GM12878 (cell line): Measurements from ENCODE around the gene THRB. TPM values are rescaled to one million over a fixed set of nuclear protein-coding genes. Genes with fewer than 3 reads are reported as not detected.

Experiments used
- ATAC-seq: fragments of 200-7000 bp; cut with Tn5 transposase; 3 replicates; pipeline ENCODE4 v1.9.1; 2020; ENCODE audit warnings: mild to moderate bottlenecking, moderate library complexity
- BruUV-seq: library from RNA; stranded (reverse); fragments of 400-500 nt; replicated peaks from 2 replicates; lab custom pipeline; 2021; lab: Mats Ljungman, UMichigan
- CTCF ChIA-PET: fragments of 300-600 bp; sonication (Branson Sonifier 250); formaldehyde crosslinking; extraction: SDS; loops from one replicate; lab custom pipeline; 2021; ENCODE audit warnings: inconsistent platforms; lab: Yijun Ruan, JAX
- POLR2A ChIA-PET: fragments of 350-600 bp; formaldehyde crosslinking; extraction: SDS; loops from one replicate; lab custom pipeline; 2021; ENCODE audit warnings: inconsistent platforms; lab: Charles Lee
- RAD21 ChIA-PET: fragments of 300-600 bp; sonication (Branson Sonifier 250); formaldehyde crosslinking; loops from one replicate; lab custom pipeline; 2023; ENCODE audit warnings: antibody characterized with exemption; ENCODE audit not compliant: unreplicated experiment; lab: Charles Lee
- SMC1A ChIA-PET: fragments of 300-600 bp; sonication (Branson Sonifier 250); formaldehyde crosslinking; loops from one replicate; lab custom pipeline; 2023; ENCODE audit not compliant: unreplicated experiment, uncharacterized antibody; lab: Charles Lee
- DNase-seq: peaks from one replicate; pipeline ENCODE4 v3.0.0-alpha.2; 2011; ENCODE audit warnings: low read depth, low spot score
- FAIRE-seq: peaks from 3 replicates; lab custom pipeline; 2011; peaks lifted over from hg19 to GRCh38; lab: Jason Lieb, UNC
- H2AFZ ChIP-seq: 2 replicates; pipeline ENCODE4 v1.6.0; 2011; ENCODE audit warnings: low read depth, low read length, control low read depth; ENCODE audit not compliant: control insufficient read depth
- H3K27ac ChIP-seq: 2 replicates; pipeline ENCODE4 v1.5.1; 2011; ENCODE audit warnings: control low read depth; ENCODE audit not compliant: control insufficient read depth, insufficient read depth
- H3K27me3 ChIP-seq, 2 experiments: replicated peaks in 1 of 2; 2 replicates each; pipeline versions ENCODE4 v1.6.0 to v1.6.1; 2011; ENCODE audit warnings: low read length in 1 of 2; ENCODE audit not compliant: control insufficient read depth in 2 of 2, insufficient read depth in 2 of 2
- H3K36me3 ChIP-seq, 2 experiments: 2 replicates each; pipeline ENCODE4 v1.5.1; 2011; ENCODE audit warnings: low read length in 1 of 2; ENCODE audit not compliant: control insufficient read depth in 2 of 2, insufficient read depth in 2 of 2
- H3K4me1 ChIP-seq: 2 replicates; pipeline ENCODE4 v1.6.1; 2011; ENCODE audit warnings: mild to moderate bottlenecking, low read length, moderate library complexity, mixed read lengths; ENCODE audit not compliant: control insufficient read depth, insufficient read depth
- H3K4me2 ChIP-seq: 2 replicates; pipeline ENCODE4 v1.6.0; 2011; ENCODE audit warnings: control low read depth; ENCODE audit not compliant: control insufficient read depth, insufficient read depth
- H3K4me3 ChIP-seq: fragments of 200-600 bp; sonication (generic); 2 replicates; pipeline ENCODE4 v1.5.1; 2016
- H3K79me2 ChIP-seq: 2 replicates; pipeline ENCODE4 v1.6.0; 2011; ENCODE audit warnings: low read length; ENCODE audit not compliant: control insufficient read depth, insufficient read depth
- H3K9ac ChIP-seq: 2 replicates; pipeline ENCODE4 v1.8.0; 2011; ENCODE audit warnings: low read length, control low read depth, mixed read lengths; ENCODE audit not compliant: control insufficient read depth, insufficient read depth
- H3K9me3 ChIP-seq: replicated peaks from 3 replicates; pipeline ENCODE4 v1.5.1; 2011; ENCODE audit warnings: mild to moderate bottlenecking, low read length; ENCODE audit not compliant: control insufficient read depth, insufficient read depth
- H4K20me1 ChIP-seq: 2 replicates; pipeline ENCODE4 v1.6.0; 2011; ENCODE audit not compliant: control insufficient read depth, insufficient read depth
- MEF2B ChIP-seq: fragments of 450-650 bp; IDR thresholded peaks from 2 replicates; pipeline ENCODE4 v1.6.1; 2018; ENCODE audit warnings: mild to moderate bottlenecking, moderate library complexity; ENCODE audit not compliant: partially characterized antibody, poor library complexity, severe bottlenecking
- PAX8 ChIP-seq: fragments of 450-650 bp; IDR thresholded peaks from 2 replicates; pipeline ENCODE4 v1.6.1; 2017; ENCODE audit warnings: mild to moderate bottlenecking, moderate library complexity
- POU2F2 ChIP-seq: IDR thresholded peaks from 3 replicates; pipeline ENCODE4 v1.6.1; 2011; ENCODE audit warnings: low read depth, mild to moderate bottlenecking, low read length, borderline replicate concordance
- SIX5 ChIP-seq: IDR thresholded peaks from 2 replicates; pipeline ENCODE4 v1.6.1; 2011; ENCODE audit warnings: mild to moderate bottlenecking, low read depth, low read length, moderate library complexity; ENCODE audit not compliant: severe bottlenecking
- TAF1 ChIP-seq: IDR thresholded peaks from 2 replicates; pipeline ENCODE4 v1.6.1; 2011; ENCODE audit warnings: mild to moderate bottlenecking, low read depth, low read length, borderline replicate concordance
- WGBS: methylation state at CpG from one replicate; pipeline ENCODE4 v1.1.6; 2016; ENCODE audit warnings: low lambda C conversion rate; ENCODE audit not compliant: insufficient replicate concordance, insufficient coverage; ENCODE audit errors: missing lambda C conversion rate; 5-methylcytosine and 5-hydroxymethylcytosine counted together
- in situ Hi-C: fragments of 300-500 bp; cut with MboI; formaldehyde crosslinking; loops from 9 replicates; pipeline ENCODE4 v1.14.3; 2018; ENCODE audit warnings: mixed read lengths
- intact Hi-C: fragments of 100-400 bp; cut with micrococcal nuclease; formaldehyde crosslinking; loops from one replicate; pipeline ENCODE4 v1.14.2; 2022; ENCODE audit not compliant: unreplicated experiment
- polyA plus RNA-seq, 11 experiments: library from polyadenylated mRNA; depleted of rRNA in 4 of 11; unstranded in 6 of 11; stranded (reverse) in 5 of 11; fragments of >200 nt; fragmentation: Nextera tagmentation in 4 of 11; fragmentation: Illumina TruSeq in 1 of 11; extraction: Ambion mirVana in 4 of 11; extraction: Trizol in 1 of 11; gene quantifications; 1 replicate in 1 of 11; 2 replicates in 10 of 11; pipeline versions ENCODE4 v1.2.1 to v1.2.3, GENCODE V29; 2011 to 2016; ENCODE audit warnings: inconsistent platforms in 2 of 11, missing spikeins in 2 of 11, low read depth in 1 of 11
- total RNA-seq, 4 experiments: library from RNA; depleted of rRNA in 3 of 4; stranded (reverse); fragments of >200 nt in 3 of 4; fragmentation: Illumina TruSeq in 1 of 4; extraction: Trizol in 1 of 4; gene quantifications; 2 replicates each; pipeline versions ENCODE4 v1.2.1 to v1.2.3, GENCODE V29; 2013 to 2021
- TF ChIP-seq, protein P1 (sequence below): fragments of 450-650 bp; IDR thresholded peaks from 2 replicates; pipeline ENCODE4 v1.6.1; 2016; ENCODE audit warnings: mild to moderate bottlenecking, moderate library complexity, borderline replicate concordance

THRB gene
- total and polyA plus RNA-seq, 10 of the 15 experiments (the other 5 are each of a cell fraction or from before 2014, with no cell fraction given): 0.05 TPM; not detected in 9

DNA sequence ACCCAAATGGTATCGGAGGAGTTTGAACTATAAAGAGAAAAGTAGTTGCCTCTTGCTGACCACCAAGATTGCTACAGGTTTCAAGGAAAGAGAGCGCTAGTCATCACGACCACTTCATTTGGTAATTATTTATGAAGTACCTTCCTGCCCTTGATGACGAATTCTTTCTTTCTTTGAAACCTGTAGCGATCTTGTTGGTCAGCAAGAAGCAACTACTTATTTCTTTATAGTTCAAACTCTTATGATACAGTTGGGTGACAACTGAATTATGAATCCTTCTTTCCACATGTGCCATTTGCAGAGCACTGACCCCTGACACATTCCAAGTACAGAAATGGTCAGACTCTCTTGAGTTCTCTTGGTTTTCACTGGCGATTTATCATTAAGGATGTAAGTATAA lies 46.8 kb downstream of the THRB start:
- H3K9ac ChIP-seq: no peak overlapping the region
- no peaks in the 10 kb centered on the region for H3K4me1 ChIP-seq
- FAIRE-seq (no peak), DNase-seq (no peak), ATAC-seq (no peak)
- no peaks in the 10 kb centered on the region; a peak in 1 of 4 replicates for H3K27me3 ChIP-seq
- POLR2A ChIA-PET: no interaction called here
- H3K4me3 ChIP-seq: no peak overlapping the region
- H3K79me2 ChIP-seq: no peaks in the 10 kb centered on the region
- in situ Hi-C loops: no loop called here
- no peak overlapping the region for H3K4me2 ChIP-seq
- TF ChIP-seq POU2F2: no peak
- TF ChIP-seq, protein P1, sequence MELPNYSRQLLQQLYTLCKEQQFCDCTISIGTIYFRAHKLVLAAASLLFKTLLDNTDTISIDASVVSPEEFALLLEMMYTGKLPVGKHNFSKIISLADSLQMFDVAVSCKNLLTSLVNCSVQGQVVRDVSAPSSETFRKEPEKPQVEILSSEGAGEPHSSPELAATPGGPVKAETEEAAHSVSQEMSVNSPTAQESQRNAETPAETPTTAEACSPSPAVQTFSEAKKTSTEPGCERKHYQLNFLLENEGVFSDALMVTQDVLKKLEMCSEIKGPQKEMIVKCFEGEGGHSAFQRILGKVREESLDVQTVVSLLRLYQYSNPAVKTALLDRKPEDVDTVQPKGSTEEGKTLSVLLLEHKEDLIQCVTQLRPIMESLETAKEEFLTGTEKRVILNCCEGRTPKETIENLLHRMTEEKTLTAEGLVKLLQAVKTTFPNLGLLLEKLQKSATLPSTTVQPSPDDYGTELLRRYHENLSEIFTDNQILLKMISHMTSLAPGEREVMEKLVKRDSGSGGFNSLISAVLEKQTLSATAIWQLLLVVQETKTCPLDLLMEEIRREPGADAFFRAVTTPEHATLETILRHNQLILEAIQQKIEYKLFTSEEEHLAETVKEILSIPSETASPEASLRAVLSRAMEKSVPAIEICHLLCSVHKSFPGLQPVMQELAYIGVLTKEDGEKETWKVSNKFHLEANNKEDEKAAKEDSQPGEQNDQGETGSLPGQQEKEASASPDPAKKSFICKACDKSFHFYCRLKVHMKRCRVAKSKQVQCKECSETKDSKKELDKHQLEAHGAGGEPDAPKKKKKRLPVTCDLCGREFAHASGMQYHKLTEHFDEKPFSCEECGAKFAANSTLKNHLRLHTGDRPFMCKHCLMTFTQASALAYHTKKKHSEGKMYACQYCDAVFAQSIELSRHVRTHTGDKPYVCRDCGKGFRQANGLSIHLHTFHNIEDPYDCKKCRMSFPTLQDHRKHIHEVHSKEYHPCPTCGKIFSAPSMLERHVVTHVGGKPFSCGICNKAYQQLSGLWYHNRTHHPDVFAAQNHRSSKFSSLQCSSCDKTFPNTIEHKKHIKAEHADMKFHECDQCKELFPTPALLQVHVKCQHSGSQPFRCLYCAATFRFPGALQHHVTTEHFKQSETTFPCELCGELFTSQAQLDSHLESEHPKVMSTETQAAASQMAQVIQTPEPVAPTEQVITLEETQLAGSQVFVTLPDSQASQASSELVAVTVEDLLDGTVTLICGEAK: no peak
- TF ChIP-seq PAX8: no peak
- TF ChIP-seq SIX5: no peak
- no peak for TF ChIP-seq MEF2B
- TF ChIP-seq TAF1: no peak
- RAD21 ChIA-PET: no interaction called here
- CTCF ChIA-PET: no interaction called here
- H3K9me3 ChIP-seq: no peaks in the 10 kb centered on the region
- BruUV-seq: no TSS peak
- WGBS: 37% methylated on average over 6 of the region's 6 CpGs
- H3K36me3 ChIP-seq: no peaks in the 10 kb centered on the region
- intact Hi-C loops: no loop called here
- H4K20me1 ChIP-seq: no peaks in the 10 kb centered on the region
- H2AFZ ChIP-seq: no peak overlapping the region
- SMC1A ChIA-PET: no interaction called here
- H3K27ac ChIP-seq: no peak overlapping the region
